Bronchial epithelial cell (primary cell): ENCODE data around the gene PGBD5. TPM values are rescaled to one million over a fixed set of nuclear protein-coding genes. Genes with fewer than 3 reads are reported as not detected.

Experiments used
- DNase-seq: peaks from one replicate; pipeline ENCODE4 v3.0.0-alpha.2; 2010; ENCODE audit warnings: low read depth
- FAIRE-seq: peaks from 2 replicates; lab custom pipeline; 2011; peaks lifted over from hg19 to GRCh38; lab: Jason Lieb, UNC
- H3K27me3 ChIP-seq: 2 replicates; pipeline ENCODE4 v1.5.1; 2011; ENCODE audit warnings: low read length; ENCODE audit not compliant: control insufficient read depth, insufficient read depth
- H3K36me3 ChIP-seq: 2 replicates; pipeline ENCODE4 v1.5.1; 2011; ENCODE audit warnings: low read length; ENCODE audit not compliant: control insufficient read depth, insufficient read depth
- H3K4me3 ChIP-seq: 2 replicates; pipeline ENCODE4 v1.5.1; 2011; ENCODE audit warnings: mild to moderate bottlenecking, low read depth, low read length, control low read depth
- CTCF ChIP-seq: IDR thresholded peaks from 2 replicates; pipeline ENCODE4 v1.5.1; 2011; ENCODE audit warnings: mild to moderate bottlenecking, moderate library complexity, low read length, control low read depth, inconsistent platforms; ENCODE audit not compliant: insufficient read depth, severe bottlenecking
- total RNA-seq: library from RNA; depleted of rRNA; stranded (reverse); fragments of >200 nt; gene quantifications from 2 replicates; pipeline ENCODE4 v1.2.1, GENCODE V29; 2014

The PGBD5 gene
- total RNA-seq, 1 donor from 2014 or later: under 0.01 TPM

- DNase-seq: no peak
- TF ChIP-seq CTCF: no peak
- Histone ChIP-seq H3K27me3 (no peaks in the 10 kb centered on the region), H3K4me3 (no peak overlapping the region), H3K36me3 (no peaks in the 10 kb centered on the region)
- peak; percentile 66 for FAIRE-seq
Observed at GRCh38 chr1:230316864-230317745, 109.0 kb downstream of the PGBD5 start.

GRCh38 chr1:230315099-230315498, 111.0 kb downstream of the PGBD5 start:
- no peak for FAIRE-seq
- TF ChIP-seq CTCF: no peak

GRCh38 chr1:230314142-230314470, 112.0 kb downstream of the PGBD5 start:
- FAIRE-seq (no peak), DNase-seq (no peak)
- Histone ChIP-seq H3K4me3 (no peak overlapping the region), H3K36me3 (no peaks in the 10 kb centered on the region), H3K27me3 (no peaks in the 10 kb centered on the region)
- TF ChIP-seq CTCF: no peak

More at GRCh38 chr1:230315099-230315498, 111.0 kb downstream of the PGBD5 start:
- DNase-seq: no peak
- no peaks in the 10 kb centered on the region for H3K27me3 ChIP-seq
- H3K36me3 ChIP-seq: no peaks in the 10 kb centered on the region
- no peak overlapping the region for H3K4me3 ChIP-seq

- DNase-seq (no peak), FAIRE-seq (peak; percentile 32)
- H3K27me3 ChIP-seq: no peaks in the 10 kb centered on the region
- no peaks in the 10 kb centered on the region for H3K36me3 ChIP-seq
- TF ChIP-seq CTCF: no peak
- H3K4me3 ChIP-seq: no peak overlapping the region
Observed at GRCh38 chr1:230313453-230314141, 112.5 kb downstream of the PGBD5 start.

GRCh38 chr1:230312676-230313075, 113.5 kb downstream of the PGBD5 start:
- Histone ChIP-seq H3K36me3 (no peaks in the 10 kb centered on the region), H3K27me3 (no peaks in the 10 kb centered on the region), H3K4me3 (no peak overlapping the region)
- TF ChIP-seq CTCF: no peak
- FAIRE-seq (no peak), DNase-seq (no peak)
